GM19239 (cell line): ENCODE results near the gene FREM1.
"Not testable (repeated sequence)": the region's sequence is repeated elsewhere in the genome, so short reads cannot be mapped to it uniquely, and the experiment has no call there.

Source experiments
- DNase-seq: peaks from one replicate; pipeline ENCODE4 v3.0.0; 2011; ENCODE audit warnings: low spot score; ENCODE audit not compliant: insufficient read length
- FAIRE-seq: peaks from 2 replicates; lab custom pipeline; 2011; peaks lifted over from hg19 to GRCh38; lab: Jason Lieb, UNC

Gene FREM1, protein sequence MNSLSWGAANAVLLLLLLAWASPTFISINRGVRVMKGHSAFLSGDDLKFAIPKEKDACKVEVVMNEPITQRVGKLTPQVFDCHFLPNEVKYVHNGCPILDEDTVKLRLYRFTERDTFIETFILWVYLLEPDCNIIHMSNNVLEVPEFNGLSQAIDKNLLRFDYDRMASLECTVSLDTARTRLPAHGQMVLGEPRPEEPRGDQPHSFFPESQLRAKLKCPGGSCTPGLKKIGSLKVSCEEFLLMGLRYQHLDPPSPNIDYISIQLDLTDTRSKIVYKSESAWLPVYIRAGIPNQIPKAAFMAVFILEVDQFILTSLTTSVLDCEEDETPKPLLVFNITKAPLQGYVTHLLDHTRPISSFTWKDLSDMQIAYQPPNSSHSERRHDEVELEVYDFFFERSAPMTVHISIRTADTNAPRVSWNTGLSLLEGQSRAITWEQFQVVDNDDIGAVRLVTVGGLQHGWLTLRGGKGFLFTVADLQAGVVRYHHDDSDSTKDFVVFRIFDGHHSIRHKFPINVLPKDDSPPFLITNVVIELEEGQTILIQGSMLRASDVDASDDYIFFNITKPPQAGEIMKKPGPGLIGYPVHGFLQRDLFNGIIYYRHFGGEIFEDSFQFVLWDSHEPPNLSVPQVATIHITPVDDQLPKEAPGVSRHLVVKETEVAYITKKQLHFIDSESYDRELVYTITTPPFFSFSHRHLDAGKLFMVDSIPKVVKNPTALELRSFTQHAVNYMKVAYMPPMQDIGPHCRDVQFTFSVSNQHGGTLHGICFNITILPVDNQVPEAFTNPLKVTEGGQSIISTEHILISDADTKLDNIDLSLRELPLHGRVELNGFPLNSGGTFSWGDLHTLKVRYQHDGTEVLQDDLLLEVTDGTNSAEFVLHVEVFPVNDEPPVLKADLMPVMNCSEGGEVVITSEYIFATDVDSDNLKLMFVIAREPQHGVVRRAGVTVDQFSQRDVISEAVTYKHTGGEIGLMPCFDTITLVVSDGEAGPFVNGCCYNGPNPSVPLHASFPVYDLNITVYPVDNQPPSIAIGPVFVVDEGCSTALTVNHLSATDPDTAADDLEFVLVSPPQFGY (N-terminal part only)

DNA sequence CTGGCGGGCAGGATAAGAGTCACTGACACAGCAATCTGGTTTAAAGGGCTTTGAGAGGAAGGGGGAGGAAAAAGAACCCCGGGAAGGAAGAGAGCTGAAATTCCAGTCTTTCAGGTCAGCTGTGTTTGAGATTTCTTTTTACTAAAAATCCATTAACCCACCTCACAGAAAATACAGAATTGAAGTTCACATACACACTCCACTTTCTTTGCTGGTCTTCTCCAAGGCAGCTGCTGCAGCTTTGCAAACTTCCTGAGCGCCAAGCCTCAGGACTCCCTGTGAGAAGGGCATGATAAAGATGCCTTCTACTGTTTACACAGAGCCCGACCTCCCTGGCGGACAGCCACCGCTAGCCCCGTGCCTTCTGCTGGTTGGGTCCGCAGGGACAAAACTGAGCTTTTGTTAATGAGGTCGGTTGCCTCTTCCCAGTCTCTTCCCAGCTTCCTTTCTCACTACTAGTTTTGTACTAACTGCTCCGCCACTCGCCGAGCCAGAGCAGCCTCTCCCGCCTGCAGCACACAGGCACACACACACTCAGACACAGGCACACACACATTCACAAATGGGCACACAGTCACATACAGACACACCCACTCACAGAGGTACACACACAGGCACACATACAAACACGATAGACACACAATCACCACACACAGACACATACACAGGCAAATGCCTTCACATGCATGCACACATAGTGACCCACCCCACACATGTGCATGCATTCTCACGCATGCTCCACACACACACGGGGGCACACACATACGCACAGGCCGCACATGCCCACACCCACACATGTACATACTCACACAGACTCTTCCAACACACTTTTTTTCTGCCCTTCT lies at the start of gene FREM1:
Gene FREM1, minus strand, starts transcription at position 468 of the 845 bp plus-strand sequence. CDS start 41,451 bp downstream, outside the sequence.
- DNase-seq (no peak), FAIRE-seq (no peak)

DNA sequence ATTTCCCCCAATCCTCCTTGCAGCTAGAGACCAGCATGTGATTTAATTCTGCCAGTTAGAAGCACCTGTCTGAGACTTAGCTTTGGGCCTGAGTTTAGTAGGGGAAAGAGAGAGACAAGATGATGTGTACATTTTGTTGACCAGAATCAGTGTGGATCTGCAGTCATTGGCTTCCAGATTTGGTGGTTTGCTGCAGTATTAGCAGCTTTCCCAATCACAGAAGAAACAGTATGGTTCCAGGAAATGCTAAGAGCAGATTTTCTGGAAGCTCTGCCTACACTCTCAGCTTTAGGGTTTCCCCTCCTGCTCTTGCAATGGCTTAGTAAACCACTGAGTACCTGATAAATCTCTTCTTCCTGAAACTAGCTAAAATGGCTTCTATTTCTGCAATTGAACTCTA lies 48.8 kb upstream of the FREM1 start:
- DNase-seq (no peak), FAIRE-seq (no peak)

DNA sequence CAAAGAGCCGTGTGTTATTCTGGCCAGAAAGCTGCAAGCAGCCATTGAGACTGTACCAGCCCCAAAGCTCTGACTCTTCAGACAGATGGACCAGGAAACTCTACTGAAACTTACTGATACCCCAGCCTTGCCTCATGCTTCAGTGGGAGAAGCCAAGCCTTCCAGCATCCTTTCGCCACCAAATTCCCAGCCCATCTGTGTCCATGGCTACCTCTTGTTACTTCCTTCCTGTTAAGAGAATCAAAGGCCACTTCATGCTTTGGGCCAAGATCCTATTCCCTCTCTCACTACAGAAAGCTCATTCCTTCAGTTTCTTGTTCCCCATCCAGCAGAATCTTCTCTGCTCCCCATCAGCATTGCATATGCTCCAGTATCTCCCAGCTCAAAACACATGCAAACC lies 46.9 kb upstream of the FREM1 start:
- no peak for FAIRE-seq
- no peak for DNase-seq

DNA sequence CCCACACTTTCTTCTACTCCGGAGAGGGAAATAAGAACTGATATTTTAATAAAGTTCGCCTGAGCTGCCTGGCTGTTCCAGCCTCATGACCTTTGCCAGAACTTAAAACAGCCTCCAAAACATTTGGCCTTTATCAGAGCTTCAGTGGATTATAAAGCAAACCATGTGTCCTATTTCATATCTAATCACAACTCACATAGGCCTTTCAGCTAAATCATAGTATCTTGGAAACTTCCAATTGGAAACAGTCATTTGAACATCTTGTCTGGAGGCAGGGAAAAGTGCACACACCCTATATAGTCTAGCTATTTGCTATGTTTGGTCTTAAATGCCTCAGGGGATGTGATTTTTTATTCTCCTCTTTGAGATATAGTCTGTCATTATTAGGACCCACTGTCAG lies 46.0 kb upstream of the FREM1 start:
- FAIRE-seq, result no peak

DNA sequence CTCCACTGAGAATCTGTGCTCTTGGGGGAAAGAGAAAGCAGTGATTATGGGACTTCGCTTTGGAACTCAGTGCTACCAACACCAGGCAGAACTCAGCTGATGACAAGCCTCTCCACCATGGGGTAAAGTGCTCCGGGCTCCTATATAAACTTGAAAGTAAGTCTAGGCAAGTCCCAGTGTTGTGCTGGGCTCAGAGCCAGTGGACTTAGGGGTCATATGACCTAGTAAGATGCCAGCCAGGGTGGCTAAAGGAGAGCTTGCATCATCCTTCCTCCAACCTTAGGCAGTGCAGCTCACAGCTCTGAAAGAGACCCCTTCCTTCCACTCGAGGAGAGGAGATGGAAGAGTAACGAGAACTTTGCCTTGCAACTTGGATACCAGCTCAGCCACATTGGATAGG lies 35.1 kb upstream of the FREM1 start:
- no peak for DNase-seq
- no peak for FAIRE-seq

More for the DNA sequence above, 46.0 kb upstream of the FREM1 start:
- no peak for DNase-seq

DNA sequence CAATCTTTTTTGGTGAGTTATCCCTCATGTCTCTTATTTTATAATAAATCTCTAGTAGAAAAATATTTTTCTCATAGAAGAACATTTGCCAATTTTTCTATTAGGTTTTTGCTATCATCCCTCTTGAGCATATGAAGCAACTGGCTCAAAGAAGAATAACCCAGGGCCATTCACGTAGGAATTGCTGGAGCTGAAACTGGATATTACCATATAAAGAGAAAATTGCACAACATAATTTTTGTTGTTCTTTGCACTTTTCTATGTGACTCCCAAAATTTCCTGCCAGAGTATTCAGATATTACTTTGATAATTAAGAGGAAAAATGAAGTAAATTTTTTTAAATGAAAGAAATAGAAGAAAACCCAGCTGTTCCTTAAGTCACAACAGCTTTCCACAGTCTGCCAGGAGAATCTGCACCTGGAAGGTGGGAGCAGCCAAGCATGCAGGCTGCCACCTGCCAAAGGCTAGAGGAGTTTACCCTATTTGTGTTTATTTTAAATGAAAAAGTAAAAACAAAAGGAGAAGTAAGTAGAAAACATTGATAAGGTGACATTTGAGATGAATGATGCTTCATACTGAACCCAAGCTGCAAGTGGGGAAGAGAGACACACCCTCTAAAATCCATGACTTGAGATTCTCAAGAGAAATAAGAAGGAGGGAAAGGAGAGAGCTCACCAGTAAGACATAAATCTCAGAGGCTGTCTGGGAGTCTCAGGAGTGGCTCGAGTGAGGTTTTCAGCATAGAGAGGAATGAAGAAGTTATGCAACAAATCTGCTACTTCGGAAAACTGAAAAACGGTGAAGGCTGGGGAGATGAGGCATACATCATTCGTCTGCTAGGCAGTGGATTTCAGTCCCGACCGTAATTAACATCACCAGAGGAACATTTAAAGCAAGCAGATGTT lies 31.5 kb upstream of the FREM1 start:
- FAIRE-seq (no peak), DNase-seq (no peak)

DNA sequence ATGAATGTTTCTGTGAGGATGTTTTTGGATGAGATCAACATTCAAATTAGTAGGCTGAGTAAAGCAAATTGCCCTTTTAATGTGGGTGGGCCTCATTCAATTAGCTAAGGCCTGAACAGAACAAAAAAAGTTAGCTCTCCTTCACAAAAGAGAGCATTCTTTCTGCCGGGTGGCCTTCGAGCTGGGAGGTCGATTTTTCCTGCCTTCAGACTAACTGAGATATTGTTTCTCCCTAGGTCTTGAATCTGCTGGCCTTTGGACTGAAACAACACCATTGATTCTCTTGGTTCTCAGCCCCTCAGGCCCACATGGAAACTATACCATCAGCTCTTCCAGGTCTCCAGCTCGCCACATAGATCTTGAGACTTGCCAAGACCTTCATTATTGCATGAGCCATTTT lies 29.1 kb upstream of the FREM1 start:
- FAIRE-seq, result no peak
- DNase-seq, result no peak

DNA sequence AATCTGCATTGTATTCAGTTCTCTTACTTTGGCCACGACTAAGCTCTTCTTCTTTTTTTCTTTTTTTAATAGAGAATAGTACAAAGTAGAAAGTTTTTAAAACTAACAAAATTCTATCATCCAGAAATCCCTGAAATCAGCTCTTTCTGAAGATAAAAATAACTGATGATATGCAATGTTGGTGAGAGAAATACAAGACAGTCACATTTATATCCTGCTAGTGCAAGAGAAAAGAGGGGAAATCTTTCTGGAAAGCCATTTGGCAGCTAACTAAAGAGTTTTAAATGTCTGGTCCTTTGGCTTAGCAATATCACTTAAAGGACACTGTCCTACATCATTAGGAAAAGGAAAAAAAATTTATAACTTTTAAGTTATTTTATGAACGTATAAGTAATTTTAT lies 27.0 kb upstream of the FREM1 start:
- DNase-seq (no peak), FAIRE-seq (no peak)

DNA sequence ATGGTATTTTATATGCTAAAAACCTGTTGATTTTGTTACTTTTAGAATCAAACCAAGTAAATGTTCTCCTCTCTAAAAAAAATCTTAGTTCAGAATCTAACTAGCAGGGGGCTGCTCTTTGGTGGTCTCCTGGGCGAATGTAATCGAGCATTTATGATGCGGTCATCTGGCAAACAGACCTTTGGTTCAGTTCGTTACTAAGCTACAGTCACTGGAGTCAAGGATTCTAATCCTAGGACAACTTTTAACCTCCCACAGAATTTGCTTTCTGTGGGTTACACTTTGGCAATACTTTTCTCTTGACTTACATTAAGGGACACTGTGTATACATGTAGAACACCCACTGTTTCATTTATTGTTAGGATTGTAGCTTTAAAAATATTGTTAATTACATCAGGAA lies 26.3 kb upstream of the FREM1 start:
- FAIRE-seq, result no peak
- no peak for DNase-seq

DNA sequence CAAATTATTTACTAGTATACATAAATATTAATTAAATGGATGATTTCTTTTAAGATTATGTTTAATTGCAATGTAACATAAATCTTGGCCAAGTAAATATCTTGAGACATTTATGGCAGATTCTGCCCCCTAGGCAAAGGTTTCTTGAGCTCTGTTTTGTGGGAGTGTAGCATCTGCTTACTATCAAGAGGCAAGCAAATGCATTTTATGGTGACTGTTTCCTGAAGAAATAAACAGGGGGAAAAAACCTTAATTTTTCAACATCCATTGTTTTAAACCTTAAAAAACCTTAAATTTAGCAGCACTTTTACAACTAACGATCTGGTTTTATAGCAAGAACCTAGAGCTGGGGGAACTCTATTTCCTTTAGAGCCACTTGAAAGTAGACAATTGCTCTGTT lies 25.7 kb upstream of the FREM1 start:
- FAIRE-seq, result no peak
- DNase-seq, result no peak

DNA sequence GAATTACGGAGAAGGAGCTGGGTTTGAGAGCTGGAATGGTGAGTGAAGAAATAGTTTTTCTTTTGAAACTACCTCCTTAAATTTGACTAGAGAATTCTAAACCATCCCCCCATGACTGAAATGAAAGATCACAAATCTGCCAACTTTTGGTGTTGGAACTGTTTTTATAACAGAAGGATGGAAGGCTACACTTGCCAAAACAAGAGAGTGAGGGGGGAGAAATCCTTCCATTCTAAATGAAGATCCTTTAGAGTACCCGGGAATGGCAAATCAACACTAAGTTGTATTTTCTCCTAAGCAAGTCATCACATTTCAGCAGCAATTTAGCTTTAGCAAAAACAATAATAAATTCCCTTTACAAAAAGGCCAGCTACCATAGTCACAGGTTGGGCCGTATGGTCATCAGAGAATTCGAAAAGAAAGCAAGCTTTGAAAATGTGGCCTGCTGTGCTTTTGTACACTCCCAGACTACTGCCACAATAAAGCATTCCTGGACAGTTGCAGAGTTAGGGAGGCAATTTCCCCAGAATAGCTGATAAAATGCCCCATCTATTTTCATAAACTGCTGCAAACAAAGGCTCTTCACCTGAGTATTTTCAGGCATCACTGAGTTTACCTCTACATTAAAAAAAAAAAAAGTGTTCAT lies 25.0 kb upstream of the FREM1 start:
- no peak for FAIRE-seq
- no peak for DNase-seq

DNA sequence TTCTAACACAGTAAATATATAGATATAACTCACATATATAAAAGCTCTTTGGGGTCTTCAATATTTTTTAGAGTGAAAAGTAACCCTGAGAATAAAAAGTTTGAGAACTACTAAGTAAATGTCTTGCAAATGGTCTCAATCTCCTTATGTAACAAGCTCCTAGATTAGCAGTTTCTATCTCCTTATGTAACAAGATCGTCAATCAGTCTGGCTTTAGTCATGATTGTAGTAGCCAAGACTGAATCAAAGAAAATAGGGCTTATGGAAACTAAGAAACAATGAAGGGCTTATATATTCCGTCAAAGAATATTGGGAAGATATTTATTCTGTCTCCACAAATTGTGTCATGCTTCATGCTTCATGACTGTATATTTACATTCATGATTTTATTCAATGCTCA lies 22.4 kb upstream of the FREM1 start:
- DNase-seq (no peak), FAIRE-seq (no peak)

DNA sequence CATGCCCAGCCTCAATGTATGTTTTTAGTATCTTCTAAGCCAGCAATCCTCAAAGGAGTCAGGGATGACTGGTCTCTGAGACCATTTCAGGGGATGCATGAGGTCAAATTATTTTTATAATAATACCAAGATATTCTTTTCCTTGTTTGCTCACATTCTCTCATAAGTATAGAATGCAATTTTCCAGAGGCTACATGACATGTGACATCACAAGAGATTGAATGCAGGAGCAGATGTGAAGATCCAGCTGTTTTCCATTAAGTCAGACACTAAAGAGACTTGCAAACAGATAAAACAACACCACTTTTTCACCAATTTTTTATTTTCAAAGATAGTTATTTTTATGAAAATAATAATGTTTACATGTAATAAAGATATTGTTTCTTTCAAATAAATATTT lies 22.0 kb upstream of the FREM1 start:
- DNase-seq (no peak), FAIRE-seq (no peak)

DNA sequence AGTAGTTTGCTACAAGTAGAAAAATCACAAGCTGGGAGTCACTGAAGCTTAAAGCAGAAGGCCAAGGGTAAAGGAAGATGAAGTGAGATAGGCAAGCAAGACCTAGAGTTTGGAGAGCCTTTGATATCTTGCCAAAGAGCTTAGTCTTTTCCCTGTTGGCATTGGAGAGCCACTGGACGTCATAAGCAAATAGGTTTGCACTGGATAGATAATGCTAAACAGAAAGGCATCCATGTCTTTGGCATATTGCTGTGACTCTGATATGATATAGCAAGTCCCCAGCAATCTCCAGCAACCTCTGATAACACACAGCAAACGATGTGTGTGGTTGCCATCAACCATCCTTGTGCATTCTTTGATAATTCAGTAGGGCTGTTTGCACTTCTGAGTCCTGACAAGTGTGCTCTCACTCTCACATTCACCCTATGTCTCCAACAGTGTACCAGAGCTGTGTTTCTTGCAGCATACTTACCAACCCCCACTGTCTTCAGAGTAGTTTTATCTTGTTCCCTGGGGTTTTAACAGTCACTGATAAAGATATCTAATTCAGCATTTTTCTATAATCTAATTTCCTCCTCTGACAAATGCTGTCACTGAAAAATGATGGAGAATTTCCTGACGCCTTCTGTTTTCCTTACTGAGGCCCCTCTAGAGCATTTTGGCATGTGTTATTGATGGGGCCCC lies 16.9 kb upstream of the FREM1 start:
- no peak for DNase-seq
- no peak for FAIRE-seq

DNA sequence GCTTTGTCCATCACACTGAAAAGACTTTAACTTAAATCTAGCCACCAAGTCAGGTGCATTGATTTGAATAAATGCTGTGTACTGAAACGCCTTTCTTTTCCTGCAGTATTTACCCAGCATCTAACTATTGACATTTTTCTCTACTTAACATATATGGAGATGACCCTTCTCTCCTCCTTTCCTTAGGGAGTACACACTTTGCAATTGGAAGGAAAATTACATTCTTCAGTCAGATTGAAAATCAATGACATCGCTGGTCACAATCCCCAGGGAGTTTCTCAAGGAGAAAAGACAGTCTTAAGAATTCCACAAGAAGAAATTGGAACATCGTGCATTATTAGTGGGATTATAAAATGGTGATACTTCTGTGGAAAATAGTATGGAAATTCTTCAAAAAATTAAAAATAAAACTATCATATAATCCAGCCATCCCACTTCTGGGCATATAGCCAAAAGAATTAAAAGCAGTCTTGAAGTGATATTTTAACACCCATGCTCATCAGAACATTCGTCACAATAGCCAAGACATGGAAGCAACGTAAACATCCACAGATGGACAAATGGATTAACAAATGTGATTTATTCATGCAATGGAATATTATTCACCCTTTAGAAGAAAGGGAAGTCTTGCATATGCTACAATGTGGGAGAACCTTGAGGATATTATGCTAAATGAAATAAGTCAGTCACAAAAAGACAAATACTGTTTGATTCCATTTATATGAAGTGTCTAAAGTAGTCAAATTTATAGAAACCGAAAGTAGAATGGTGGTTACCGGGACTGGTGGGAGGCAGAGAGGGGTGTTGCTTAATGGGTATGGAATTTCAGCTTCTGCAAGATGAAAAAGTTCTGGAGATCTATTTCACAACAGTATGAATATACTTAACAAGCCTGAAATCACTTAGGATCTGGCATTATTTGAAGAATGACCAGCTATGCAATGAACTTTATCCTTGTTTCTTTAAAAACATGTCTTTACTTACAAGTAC lies 14.3 kb upstream of the FREM1 start:
- DNase-seq, result no peak
- FAIRE-seq, result no peak

DNA sequence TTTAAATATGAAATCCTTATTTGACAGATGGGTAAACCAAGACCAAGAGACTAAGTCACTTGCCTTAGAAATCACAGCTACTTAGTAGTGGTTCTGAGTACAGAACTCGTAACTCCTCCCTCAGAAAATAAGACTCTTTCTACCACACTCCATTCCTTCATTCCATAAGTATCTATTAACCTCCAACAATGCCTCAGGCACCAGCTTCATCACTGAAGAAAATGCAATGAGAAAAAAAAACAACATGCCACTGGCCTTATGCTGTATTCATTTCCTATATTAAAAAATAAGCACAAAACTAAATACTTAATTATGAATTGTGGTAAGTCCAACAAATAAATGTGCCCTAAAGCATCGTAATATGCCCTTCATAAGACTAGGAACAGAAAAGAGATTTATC lies 13.5 kb upstream of the FREM1 start:
- FAIRE-seq, result no peak

DNA sequence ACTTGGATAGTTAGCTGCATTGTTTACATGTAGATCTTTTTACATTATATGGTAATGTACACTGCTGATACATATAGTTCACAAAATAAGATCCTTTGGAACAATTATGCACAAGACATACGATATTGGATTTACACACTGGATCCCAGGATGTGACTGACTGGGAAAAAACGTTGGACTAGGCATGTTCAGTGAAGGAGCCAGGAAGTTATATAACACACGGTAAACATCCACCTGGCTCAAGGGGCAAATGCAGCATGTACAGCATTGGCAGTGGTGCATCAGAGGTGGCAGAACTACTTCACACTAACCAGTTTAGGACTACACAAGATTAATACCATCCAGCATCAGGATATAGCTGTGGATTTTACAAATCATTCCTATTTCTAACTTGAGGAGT lies 10.6 kb upstream of the FREM1 start:
- FAIRE-seq, DNase-seq: not testable (repeated sequence)

More for the DNA sequence above, 13.5 kb upstream of the FREM1 start:
- DNase-seq, result no peak
